Stimulated activated CD8-positive, alpha-beta memory T cell treated with anti-CD3 and anti-CD28 coated beads, Interleukin-7, amount 100 ng/mL, for 48 hours (primary cell): ENCODE data around the gene PACRG.

Experiments used
- DNase-seq, 2 donors: peaks; one replicate each; pipeline ENCODE4 v3.0.0-alpha.2; 2020; ENCODE audit warnings: low read depth in 1 of 2; ENCODE audit errors: extremely low read depth in 1 of 2

PACRG gene

DNA sequence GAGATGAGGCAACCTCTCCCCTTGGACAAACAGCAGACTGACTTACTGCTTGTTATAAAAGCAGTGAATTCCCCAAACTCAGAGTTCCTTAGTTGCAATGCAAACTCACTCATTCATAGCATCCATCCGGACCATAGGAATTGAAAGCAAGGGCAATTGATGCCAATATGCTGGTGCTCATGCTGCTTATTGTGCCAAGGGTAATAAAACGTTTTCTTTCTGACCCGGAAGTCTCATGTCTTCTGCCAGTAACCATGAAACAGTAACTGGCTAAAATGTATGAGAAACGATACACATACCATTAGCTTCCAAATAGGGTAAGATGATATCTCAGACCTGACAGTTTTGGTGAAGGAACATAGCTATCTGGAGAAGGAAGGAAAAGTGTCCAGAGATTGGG, 18.3 kb upstream of the PACRG start:
- no peak for DNase-seq

DNA sequence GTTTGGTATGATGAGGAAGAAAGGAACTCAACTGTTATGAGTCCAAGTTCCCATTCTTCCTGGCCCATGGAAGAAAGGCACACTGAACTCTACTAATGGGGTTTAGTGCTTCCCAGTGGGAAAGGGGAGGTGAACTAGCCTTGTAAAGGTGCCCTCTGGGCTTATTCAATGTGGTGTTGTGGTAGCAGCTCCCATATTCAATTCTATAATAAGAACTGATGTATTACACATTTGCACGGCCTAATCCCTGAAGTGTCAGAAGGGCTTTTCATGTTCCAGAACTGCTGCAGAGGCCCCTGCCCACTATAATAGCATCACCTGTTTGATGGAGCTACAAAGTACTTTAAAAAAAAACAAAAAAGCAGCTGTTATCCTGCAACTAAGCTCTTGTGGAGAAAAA, 17.4 kb upstream of the PACRG start:
- DNase-seq: no peak

DNA sequence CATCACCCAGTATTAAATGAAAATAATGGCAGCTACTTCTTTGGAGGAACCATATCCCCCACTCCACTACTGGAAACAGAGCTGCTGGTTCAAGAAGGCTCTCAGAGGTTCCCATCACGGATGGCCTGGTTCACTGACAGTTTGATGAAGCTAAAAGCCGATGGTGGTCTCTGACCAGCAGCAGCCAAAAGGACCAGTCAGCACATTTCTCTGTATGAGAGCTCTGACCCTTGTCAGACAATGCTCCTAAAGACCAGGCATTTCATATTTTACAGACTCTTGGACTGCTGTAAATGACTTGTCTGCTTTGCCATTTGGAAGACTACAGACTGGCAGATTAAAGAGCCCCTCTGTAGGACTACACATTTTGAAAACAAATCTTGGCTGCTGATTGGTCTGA, 16.8 kb upstream of the PACRG start:
- DNase-seq: no peak

DNA sequence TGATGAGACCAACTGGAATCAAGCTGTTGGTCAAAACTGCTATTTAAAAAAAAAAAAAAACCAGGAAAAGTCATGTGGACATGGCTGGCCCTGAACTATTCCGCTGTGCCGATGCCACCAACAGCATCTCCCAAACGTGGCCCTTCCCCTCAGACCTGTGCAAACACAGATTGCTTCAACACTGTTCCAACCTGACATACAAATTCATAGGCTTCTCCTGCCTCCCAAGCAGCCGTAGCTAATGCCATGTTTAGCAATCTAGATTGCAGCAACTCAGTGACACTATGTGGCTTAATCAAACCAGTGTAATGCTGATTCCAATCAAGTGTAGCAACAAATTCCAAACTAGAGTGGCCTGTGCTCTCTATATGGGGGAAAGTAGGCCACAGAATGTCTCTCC, 16.4 kb upstream of the PACRG start:
- DNase-seq: no peak

DNA sequence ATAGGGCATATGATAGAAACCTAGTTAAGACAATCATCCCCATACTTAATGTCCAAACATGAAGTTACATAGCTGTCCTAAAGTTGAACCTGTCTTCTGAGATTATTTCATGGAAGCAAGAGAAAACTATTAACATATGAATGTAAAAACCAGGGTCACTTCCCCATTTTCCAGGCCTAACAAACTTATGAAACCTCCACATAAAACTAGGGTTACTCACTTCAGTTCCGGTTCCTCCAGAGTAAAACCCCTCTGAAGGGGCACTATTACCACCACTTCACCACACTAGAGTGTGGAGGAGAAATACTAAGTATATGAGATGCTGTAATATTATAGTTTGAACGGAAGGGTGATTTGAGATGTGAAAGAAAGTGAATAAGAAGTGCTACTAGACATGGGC, 15.1 kb upstream of the PACRG start:
- no peak for DNase-seq

DNA sequence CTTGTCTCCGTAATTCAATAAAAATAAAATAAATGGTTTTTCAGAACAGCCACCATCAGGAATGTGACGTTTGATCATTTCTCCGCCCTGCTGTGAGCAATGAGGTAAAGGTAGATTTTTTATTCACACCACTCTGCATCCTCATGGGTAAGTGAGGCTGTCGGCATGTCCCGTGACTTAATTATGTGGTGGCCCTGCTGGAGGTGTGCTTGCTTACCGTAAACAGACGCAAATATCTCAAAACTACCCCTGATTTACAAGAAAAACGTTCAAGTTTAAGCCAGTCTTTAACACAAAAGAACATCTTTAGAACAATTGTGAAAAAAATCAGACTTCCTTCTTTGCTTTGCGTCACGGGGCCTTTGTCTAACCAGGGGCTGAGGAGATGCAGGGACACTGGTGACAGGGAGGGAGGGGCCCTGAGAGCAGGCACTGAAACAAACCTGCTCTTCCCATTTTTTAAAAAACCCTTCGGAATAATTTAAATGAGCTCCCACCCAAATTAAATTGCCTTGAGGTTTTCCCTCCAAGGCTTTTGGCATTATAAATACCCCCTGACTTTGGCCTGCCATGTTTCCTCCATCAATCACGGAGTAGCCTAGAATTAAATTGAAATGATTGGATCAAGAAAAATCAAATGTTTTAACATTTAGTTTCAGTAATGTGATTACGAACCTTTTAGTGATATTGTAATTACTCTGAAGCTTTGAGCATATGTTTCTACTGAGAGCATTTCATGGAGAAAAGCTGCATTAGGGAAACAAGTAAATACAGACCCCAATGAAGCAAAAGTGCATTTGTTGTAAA, 13.6 kb upstream of the PACRG start:
- no peak for DNase-seq

DNA sequence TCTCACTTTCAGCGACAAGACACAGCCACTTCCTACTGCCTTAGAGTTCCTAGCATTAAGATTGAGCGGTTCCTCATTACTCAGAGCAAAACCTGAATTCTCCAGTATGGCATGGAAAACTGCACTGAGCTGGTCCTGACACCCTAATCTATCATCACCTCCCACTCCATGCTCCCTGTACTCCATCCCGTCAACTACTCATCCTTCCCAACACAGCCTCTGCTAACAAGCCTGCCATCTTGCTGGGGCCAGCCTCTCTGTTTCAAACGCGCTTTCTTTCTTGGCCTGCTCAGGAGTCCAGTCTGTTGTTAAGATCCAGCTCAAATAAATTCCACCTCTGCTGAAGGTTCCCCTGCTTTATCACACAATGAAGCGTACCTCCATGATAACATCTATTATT, 12.2 kb upstream of the PACRG start:
- DNase-seq: no peak

DNA sequence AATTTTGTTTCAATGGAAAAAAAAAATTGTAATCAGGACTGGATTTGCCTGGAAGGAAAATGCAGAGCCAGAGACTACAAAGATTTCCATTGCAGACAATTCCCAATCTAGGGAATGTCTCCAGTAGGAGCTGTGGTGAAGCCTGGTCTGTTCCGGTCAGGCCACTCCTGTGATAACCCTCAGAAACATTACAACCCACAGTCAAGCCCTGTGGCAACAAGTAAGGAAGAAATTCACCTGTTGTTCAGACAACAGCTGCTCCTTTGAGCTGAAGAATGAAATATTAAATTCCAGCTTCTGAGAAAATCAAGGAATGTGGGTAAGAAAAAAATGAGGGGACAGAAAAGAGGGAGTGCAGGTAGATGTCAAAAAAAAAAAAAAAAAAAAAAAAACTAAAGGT, 8.2 kb upstream of the PACRG start:
- no peak for DNase-seq

DNA sequence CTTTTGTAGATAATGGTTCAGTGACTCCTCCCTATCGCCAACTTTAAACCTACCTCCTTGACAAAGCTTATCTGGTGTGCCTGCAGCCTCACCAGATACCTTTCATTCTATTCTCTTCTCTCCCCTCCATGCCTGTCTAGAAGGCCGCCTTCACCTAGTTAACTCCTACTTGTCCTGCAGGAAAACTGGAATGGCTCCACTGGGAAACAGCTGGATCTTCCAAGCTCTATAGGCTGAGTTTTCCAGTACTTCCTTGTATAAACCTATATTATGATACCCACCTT, 6.4 kb upstream of the PACRG start:
- DNase-seq: no peak

DNA sequence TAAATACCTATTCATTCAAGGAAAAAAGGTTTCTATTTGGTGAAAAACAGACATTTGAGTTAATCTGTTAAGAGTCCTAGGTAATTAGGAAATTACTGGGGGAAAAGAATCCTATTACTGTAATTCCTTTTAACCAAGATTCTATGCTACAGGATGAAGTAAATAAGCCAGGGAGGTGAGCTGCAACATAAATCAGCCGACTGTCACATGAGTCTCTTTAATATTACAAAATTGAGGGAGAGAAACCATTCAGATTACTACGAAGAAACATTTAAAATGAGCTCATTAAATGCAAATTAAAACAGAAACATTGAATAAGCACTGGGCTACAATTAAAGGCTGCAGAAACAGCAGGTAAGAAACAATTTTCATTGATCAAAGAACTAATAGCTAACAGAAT, 5.5 kb upstream of the PACRG start:
- DNase-seq: no peak

DNA sequence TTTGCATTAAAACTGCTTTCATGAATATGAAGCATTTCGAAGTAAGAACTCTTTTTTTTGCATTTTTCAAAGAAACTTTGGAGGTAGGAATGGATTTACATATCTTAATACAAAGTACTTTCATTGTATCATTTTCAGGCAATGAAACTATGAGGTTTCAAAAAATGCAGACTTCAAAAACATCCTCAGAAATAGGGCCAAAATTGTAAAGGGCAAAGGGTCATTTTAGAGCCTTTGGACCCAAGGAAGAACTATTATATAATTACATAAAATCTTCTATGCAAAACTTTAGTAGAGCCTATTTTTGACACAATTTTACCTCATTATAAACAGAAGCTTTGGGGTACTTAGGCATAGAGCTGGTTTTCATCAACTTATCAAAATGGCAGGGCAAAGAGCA, 5.1 kb upstream of the PACRG start:
- DNase-seq: no peak

DNA sequence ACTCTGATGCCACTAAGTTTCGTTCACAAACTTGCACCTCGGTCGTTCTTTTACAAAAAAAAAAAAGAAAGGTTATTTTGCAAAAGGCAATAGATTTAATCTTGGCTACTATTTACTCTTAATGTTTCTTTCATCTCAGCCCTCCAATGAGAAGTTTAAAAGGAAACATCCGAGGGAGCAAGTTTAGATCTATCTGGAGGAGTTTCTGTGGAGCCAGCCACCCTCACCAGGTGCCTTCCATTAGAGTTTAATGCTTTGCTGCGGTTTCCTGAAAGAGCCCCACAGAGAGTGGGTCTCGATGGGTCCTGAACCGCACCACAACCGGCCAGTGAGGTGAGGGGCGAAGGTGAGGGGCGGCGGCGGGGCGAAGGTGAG, 840 bp upstream of the PACRG start:
- DNase-seq: no peak

DNA sequence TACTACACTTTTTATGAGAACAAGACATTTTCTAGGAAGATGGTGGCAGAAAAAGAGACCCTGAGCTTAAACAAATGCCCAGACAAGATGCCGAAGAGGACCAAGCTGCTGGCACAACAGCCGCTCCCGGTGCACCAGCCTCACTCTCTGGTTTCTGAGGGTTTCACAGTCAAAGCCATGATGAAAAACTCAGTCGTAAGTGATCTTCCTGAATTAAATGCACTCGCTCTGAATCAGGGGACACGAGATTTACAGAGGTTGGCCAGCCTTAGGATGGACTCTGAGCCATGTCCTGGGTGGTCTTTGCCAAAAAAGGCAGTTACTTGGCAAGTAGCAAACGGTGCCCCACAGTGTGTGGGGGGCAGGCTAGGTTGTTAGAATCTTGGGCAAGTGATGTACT, 423 bp downstream of the PACRG start:
- no peak for DNase-seq

DNA sequence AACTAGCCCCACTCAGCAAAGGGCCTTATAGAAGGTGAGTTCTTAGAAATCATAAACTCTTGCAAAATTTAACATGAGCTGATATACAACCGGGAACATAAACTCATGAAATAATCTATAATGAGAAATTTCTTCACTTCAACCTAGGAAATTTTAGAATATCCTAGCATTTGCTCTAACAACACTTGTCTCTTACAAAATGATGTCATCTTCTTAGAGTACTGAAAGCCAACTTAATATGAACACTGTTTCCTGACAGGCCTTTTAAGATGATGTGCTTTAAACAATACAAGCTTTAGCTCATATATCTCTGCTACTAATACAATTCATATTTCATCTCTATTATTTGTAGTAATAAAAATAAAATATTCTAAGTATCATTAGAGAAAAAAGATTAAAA, 932 bp downstream of the PACRG start:
- DNase-seq: no peak

DNA sequence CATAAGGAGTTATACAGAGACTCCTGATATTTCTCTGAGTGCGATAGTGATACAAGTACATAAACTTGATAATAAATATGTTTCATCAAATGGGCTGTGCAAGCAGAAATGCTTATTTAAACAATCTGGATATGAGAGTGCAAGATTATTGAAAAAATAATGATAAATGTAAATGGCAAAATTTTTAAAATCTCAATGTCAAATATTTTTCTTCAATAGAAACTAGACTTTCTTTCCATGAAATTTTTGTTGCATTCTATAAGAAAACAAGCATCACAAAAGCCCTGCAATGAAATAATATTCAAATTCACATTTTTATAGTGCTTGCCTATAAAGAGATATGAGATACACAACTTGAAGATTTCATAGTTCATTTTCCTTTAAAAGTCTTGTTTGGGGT, 2.7 kb downstream of the PACRG start:
- no peak for DNase-seq

DNA sequence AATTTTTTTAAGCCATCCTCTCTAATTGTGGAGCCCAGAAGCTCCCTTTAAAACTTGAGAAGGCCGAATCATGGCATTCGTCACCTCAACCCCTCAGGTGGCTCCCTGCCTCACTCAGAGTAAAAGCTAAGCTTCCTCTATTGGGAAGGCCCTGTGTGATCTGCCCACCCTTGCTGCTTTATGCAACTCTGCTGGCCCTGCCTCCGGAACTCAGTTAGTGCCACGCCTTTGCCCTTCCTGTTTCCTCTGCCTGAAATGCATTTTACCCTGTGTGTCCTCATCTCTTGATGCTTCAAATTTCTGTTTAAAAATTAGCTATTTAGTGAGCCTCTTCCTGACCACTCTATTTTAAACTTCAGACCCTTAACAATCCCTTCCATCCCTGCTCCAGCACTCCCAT, 5.7 kb downstream of the PACRG start:
- DNase-seq: no peak

DNA sequence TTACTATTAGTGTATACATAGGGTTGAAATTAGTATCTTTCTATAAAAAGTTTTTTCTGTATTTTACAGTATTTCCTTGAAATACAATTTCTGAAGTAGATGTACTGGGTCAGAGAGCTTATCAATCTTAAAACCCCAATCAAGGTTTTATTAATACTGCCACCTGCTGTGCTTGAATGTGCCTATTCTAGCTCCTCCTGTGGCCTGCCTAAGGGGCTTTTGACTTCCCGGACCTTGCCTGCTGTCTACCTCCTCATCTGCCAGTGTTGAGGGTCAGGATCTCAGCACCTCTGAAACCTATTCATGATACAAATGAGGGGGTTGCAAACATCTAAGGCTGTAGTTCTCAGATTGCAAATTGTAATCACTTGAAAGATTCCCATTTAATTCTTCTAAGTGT, 9.2 kb downstream of the PACRG start:
- no peak for DNase-seq

DNA sequence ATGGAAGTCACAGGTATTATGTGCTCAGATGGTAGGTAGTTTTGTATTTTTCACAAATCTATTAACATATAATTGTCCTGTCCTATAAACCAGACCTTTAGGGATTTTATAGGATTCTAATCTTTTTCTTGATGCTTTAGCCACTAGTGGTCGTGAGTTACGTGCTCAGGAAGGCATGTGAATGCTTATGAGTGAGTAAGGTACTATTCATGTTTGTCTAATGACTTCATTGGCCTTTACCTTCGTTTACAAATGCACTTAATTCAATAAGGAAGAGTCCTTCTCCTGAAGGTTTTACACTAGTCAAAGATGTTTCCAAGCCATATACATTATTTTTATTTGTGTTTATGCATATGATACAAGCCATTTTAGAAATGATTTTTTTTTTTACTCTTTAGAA, 23.0 kb downstream of the PACRG start:
- no peak for DNase-seq

DNA sequence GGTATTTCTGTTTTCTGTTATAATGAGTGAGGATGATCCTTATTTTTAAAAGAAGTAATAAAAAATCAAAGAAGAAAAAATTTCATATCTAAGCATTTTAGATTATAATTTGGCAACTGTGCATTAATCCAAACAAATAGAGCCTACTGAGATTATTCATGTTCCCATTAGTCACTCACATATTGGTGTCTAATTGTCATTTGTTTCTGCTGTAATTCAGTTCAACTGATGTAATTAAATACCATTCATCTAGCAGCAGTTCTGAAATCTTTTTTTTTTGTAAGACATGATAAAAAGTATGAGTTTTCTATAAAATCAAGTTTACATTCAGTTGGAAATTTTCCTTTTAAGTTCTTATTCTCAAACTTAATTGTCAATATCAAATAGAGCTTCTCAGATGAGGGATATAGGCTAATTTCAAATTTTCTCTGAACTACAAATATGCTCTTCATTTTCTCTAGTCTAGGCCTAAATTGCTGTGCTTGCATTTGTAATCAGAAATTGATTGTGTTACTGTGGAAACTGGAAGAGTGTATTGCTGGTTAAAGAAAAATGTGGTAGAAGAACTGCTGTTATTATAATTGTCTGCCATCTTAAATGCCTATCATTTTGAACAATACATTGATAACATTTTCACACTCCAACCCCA, 23.6 kb downstream of the PACRG start:
- no peak for DNase-seq

DNA sequence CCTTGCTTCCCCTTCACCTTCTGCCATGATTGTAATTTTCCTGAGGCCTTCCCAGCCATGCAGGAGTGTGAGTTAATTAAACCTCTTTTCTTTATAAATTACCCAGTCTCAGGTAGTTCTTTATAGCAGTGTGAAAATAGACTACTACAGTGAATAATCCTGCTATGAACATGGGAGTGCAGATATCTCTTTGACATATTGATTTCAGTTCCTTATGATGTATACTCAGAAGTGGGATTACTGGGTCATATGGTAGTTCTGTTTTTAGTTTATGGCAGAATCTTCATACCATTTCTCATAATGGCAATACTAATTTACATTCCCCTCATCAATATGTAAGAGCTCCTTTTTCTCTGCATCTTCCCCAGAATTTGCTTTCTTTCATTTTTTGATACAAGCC, 26.0 kb downstream of the PACRG start:
- no peak for DNase-seq

DNA sequence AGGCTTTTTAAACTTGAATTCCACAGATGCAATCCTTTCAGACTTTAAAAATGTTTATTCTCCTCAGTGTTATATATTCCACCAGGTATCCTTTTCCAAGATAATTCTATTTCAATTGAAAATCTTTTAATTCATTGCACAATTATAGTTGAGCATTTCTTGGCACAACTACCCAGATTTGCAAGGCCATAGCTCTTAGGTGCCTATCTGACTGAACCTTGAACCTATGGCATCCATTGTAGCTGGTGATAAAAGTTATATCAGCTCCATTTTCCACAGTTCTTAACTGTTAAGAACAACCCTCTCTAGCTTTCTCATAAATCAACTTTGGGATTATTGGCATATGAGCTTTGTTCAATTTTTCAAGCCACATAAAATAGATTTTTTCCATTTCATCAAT, 42.4 kb downstream of the PACRG start:
- DNase-seq: no peak

DNA sequence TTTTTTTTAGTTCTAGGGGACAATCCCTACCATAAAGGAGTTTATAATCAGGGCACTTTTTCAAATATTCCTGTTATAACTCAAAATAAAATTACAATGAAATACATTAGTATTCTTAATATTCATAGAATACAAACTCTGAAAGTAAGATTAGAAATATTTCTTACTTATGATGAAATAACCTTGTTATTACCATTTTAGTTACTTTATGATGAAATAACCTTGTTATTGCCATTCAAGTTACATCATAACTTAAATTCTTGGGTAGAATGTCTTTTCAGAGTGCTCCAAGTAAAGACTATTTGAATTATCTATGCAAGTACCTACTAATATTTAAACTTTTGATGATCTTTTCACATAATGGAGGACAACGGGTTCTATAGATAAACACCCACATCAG, 43.2 kb downstream of the PACRG start:
- no peak for DNase-seq

DNA sequence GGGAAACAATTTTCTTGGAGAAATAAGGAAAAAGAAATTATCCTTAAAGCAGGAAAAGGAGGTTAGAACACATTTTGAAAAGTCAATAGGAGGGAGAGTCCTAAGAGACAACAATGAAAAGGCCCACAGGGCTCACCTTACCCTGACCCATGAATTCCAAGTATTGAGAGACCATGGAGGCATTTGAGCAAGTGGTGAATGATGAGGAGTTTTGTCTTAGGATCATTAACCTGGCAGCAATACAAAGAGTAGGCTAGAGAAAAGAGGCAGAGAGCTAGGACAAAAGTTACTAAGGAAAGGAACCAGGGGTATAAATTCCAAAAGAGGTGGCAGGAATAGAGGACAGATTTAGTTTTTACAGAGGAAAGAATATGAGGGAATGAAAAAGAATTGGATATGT, 44.7 kb downstream of the PACRG start:
- no peak for DNase-seq
